ENCODE measurements around the gene DMP1. TPM values are rescaled to one million over a fixed set of nuclear protein-coding genes. Genes with fewer than 3 reads are reported as not detected.

Gene DMP1
- total RNA-seq: not detected

GRCh38 chr4:87649980-87650379, at the start of gene DMP1:
TSS of gene DMP1 (plus strand) at chr4:87650280. CDS start at chr4:87656493, 6,213 bp downstream.

GRCh38 chr4:87608229-87608628, 41.9 kb upstream of the DMP1 start, which contains the start of gene DSPP:
TSS of gene DSPP (plus strand) at chr4:87608529. CDS start at chr4:87610909, 2,380 bp downstream.

Other genes with a start within 250 kb of the DMP1 start
- 26.3 TPM for gene NUDT9, start 227.7 kb upstream of the DMP1 start, total RNA-seq
- gene SPARCL1, start 120.9 kb upstream of the DMP1 start, total RNA-seq: 127 TPM
- gene DSPP, start 41.8 kb upstream of the DMP1 start, total RNA-seq: under 0.01 TPM
- gene IBSP, start 149.3 kb downstream of the DMP1 start, total RNA-seq: not detected
- 0.23 TPM for gene MEPE, start 182.7 kb downstream of the DMP1 start, total RNA-seq